ENCODE data around the gene ZZZ3.

- TF ChIP-seq POLR2A (IDR thresholded peaks at IDR 0.05) = no peak
- no peak for TF ChIP-seq CTCF (IDR thresholded peaks at IDR 0.05 in 8 of 11, conservative IDR thresholded peaks at IDR 0.05 in 3 of 11)
These were observed 30.2 kb downstream of the ZZZ3 start for GRCh38 chr1:77652268-77652667.

All from spleen (tissue), 7 donors.